Measurements from ENCODE around the gene GPR35. TPM values are rescaled to one million over a fixed set of nuclear protein-coding genes. Genes with fewer than 3 reads are reported as not detected.

Gene GPR35
- total RNA-seq, 2 donors from 2014 or later: 3.4 to 5.8 TPM

DNA sequence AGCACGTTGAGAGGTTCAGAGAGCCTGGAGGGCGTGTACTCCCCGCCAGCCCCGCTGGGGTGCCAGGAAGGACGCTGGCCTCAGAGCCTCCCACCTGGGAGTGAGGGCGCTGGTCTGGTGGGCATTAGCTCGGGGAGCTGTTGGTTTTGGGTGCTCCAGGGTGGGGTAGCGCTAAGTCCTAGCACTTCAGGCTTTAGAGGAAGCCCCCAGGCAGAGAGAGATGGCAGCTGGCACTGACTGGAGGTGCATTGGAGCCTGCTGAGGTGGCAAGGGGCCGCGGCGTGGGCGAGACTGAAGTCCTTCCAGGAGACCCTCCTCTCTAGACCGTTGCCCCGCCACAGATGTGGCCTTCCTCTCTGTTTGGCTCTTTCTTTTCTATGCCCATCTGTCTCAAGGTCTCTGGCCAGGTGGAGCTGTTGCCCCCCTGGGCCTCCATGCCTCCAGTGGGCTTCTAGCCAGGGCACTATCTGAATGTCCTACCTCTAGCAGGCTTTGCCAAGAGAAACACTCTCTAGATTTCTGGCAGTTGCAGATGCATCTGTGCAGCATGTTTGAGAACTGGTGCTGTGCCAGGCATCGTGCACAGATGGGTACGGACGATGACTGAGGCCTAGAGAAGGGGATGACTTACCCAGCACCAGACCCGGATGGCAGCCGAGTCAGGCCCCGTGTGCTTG is 32.1 kb upstream of the GPR35 start:
- no peak overlapping the region for H3K4me3 ChIP-seq
- H3K36me3 ChIP-seq: peaks cover 20% of the 10 kb centered on the region
- no peaks in the 10 kb centered on the region for H3K9me3 ChIP-seq
- H3K27me3 ChIP-seq (replicated peaks; ENCODE audit: insufficient read depth): no peaks in the 10 kb centered on the region
- ATAC-seq (ENCODE audit: insufficient number of reproducible peaks, low FRiP score, low read depth) (no peak), DNase-seq (ENCODE audit: low spot score) (no peak)
- TF ChIP-seq, protein P1, sequence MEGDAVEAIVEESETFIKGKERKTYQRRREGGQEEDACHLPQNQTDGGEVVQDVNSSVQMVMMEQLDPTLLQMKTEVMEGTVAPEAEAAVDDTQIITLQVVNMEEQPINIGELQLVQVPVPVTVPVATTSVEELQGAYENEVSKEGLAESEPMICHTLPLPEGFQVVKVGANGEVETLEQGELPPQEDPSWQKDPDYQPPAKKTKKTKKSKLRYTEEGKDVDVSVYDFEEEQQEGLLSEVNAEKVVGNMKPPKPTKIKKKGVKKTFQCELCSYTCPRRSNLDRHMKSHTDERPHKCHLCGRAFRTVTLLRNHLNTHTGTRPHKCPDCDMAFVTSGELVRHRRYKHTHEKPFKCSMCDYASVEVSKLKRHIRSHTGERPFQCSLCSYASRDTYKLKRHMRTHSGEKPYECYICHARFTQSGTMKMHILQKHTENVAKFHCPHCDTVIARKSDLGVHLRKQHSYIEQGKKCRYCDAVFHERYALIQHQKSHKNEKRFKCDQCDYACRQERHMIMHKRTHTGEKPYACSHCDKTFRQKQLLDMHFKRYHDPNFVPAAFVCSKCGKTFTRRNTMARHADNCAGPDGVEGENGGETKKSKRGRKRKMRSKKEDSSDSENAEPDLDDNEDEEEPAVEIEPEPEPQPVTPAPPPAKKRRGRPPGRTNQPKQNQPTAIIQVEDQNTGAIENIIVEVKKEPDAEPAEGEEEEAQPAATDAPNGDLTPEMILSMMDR (IDR thresholded peaks at IDR 0.05): no peak
- peaks cover 13 to 40% of the 10 kb centered on the region in 2 donors for H3K4me1 ChIP-seq (ENCODE audit: control insufficient read depth in 1 of 2, low read depth in 2 of 2)
- no peak overlapping the region for H3K27ac ChIP-seq

DNA sequence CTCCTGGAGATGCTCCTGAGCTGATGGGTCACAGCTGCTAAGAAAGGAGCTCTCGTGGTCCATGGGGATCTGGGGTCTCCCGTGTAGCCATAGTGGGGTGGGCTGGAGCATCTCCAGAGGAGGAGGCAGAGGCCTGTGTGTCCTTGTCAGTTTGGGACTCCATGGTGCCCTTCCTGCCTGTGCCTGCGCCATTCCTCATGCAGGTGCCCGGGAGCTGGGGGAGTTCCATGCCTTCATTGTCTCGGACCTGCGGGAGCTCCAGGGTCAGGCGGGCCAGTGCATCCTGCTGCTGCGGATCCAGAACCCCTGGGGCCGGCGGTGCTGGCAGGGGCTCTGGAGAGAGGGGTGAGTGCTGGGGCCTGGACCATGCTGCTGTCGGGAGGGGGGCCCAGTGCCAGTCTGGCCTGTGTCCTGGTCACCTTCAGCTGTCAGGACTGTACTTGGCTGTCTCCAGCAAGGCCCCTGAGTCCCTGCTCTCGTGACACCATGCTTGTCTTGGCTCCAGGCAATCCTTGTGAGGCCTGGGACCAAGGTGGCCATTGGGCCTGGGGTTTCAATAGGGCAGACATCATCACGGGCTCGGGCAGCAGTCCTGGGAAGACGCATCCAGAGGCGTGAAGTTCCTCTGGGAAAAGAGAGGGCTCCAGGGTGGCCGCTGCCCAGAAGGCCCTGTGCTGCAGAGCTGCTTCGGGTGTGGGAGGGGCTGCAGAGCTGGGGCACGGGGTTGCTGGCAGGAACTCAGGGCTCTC is 31.4 kb upstream of the GPR35 start:
- Histone ChIP-seq H3K4me1 (ENCODE audit: control insufficient read depth in 1 of 2, low read depth in 2 of 2) (peaks cover 9 to 33% of the 10 kb centered on the region in 2 donors), H3K36me3 (peaks cover 25% of the 10 kb centered on the region), H3K27me3 (replicated peaks; ENCODE audit: insufficient read depth) (no peaks in the 10 kb centered on the region), H3K4me3 (no peak overlapping the region), H3K9me3 (no peaks in the 10 kb centered on the region), H3K27ac (no peak overlapping the region)
- DNase-seq (ENCODE audit: low spot score): no peak
- no peak for ATAC-seq (ENCODE audit: insufficient number of reproducible peaks, low FRiP score, low read depth)
- TF ChIP-seq, protein P1 (IDR thresholded peaks at IDR 0.05): no peak

DNA sequence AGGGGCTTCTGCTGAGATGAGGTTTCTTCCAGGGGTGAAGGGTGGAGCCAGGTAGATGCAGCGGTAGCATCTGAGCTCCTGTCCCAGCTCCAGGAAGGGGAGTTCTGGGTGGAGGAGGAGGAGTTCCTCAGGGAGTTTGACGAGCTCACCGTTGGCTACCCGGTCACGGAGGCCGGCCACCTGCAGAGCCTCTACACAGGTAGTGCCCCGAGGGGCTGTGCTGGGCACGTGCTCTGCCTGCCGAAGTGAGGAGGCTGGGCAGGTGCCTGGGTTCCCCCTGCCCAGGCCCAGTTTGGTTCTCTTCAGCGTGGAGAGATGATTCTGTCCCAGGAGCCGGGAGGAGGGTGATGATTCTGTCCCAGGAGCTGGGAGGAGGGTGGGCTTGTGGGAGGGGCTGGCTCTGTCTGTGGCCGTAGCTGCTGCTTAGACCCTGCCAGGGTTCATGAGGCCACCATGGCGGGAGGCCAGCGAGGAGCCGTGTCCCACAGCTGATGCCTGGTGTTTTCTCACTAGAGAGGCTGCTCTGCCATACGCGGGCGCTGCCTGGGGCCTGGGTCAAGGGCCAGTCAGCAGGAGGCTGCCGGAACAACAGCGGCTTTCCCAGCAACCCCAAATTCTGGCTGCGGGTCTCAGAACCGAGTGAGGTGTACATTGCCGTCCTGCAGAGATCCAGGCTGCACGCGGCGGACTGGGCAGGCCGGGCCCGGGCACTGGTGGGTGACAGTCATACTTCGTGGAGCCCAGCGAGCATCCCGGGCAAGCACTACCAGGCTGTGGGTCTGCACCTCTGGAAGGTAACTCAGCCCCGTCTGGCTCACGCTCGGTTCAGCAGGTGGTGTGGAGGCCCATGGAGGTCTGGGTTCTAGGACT is 30.5 kb upstream of the GPR35 start:
- no peak for DNase-seq (ENCODE audit: low spot score)
- Histone ChIP-seq H3K9me3 (no peaks in the 10 kb centered on the region), H3K4me1 (ENCODE audit: control insufficient read depth in 1 of 2, low read depth in 2 of 2) (peaks cover 9 to 33% of the 10 kb centered on the region in 2 donors), H3K27ac (no peak overlapping the region), H3K4me3 (no peak overlapping the region), H3K27me3 (replicated peaks; ENCODE audit: insufficient read depth) (no peaks in the 10 kb centered on the region), H3K36me3 (peaks cover 25% of the 10 kb centered on the region)
- ATAC-seq (ENCODE audit: insufficient number of reproducible peaks, low FRiP score, low read depth): no peak
- TF ChIP-seq, protein P1 (IDR thresholded peaks at IDR 0.05): no peak

DNA sequence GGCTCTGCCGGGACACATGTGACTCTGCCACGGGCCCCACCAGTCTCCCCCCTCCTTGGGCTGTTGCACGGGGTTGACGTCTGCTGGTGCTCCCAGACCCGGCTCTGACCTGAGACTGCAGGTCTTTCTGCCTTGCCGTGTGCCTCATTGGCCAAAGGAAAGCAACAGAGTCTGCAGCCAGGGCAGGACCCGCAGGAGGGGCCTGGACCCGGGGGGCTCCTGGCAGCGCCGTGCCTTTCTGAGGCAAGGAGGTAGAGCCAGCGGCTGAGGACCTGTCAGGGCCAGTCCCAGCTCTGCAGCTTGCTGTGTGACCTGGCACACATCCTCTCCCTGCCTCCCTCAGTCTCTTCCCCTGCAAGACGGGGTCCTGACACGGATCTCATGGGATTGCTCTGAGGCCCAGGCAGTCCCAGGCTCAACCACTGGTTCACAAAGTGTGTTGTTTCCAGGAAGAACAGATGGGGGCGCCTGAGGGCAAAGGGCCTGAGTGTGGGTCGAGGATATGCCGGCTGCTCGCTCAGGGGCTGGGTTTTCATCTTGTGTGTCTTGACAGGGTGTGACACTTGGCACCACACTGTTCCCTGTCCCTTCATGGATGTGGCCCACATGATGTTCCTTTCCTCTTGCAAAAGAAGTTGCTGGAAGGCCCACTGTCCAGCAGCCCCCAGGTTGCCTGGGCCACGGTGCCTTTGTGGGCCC is 29.8 kb upstream of the GPR35 start:
- H3K36me3 ChIP-seq: peaks cover 24% of the 10 kb centered on the region
- H3K4me1 ChIP-seq (ENCODE audit: control insufficient read depth in 1 of 2, low read depth in 2 of 2): peaks cover 9 to 33% of the 10 kb centered on the region in 2 donors
- H3K4me3 ChIP-seq: no peak overlapping the region
- TF ChIP-seq, protein P1 (IDR thresholded peaks at IDR 0.05): no peak
- no peaks in the 10 kb centered on the region for H3K9me3 ChIP-seq
- ATAC-seq (ENCODE audit: insufficient number of reproducible peaks, low FRiP score, low read depth) (no peak), DNase-seq (ENCODE audit: low spot score) (no peak)
- H3K27me3 ChIP-seq (replicated peaks; ENCODE audit: insufficient read depth): no peaks in the 10 kb centered on the region
- no peak overlapping the region for H3K27ac ChIP-seq
